Brain microvascular endothelial cell (primary cell): ENCODE measurements around the gene MFAP4.
"Not testable (repeated sequence)": the region's sequence is repeated elsewhere in the genome, so short reads cannot be mapped to it uniquely, and the experiment has no call there.

Experiments used
- DNase-seq: peaks from one replicate; pipeline ENCODE4 v3.0.0-alpha.2; 2020
- H3K27ac ChIP-seq: fragments of 250-450 bp; sonication (Bioruptor Pico); 2 replicates; pipeline ENCODE4 v1.5.1; 2020; ENCODE audit warnings: mild to moderate bottlenecking, moderate library complexity
- H3K27me3 ChIP-seq: fragments of 250-450 bp; sonication (Bioruptor Pico); replicated peaks from 2 replicates; pipeline ENCODE4 v1.5.1; 2020; ENCODE audit warnings: mild to moderate bottlenecking
- H3K36me3 ChIP-seq: fragments of 250-450 bp; sonication (Bioruptor Pico); replicated peaks from 2 replicates; pipeline ENCODE4 v1.5.1; 2020; ENCODE audit warnings: mild to moderate bottlenecking
- H3K4me3 ChIP-seq: 2 replicates; pipeline ENCODE4 v1.5.1; 2011; ENCODE audit warnings: low read depth, mild to moderate bottlenecking, control low read depth, low read length, moderate library complexity
- CTCF ChIP-seq: IDR thresholded peaks from 2 replicates; pipeline ENCODE4 v1.5.1; 2011; ENCODE audit warnings: low read depth, mild to moderate bottlenecking, moderate library complexity, low read length, control low read depth, inconsistent platforms; ENCODE audit errors: missing control alignments
- in situ Hi-C: cut with HindIII; loops from 2 replicates; pipeline ENCODE4 v1.10.0; 2017; ENCODE audit warnings: low sequenced_read_pairs, low pct_ligation_motif_present

Gene MFAP4

GRCh38 chr17:19359856-19360255 is 27.1 kb downstream of the MFAP4 start:
- H3K4me3 ChIP-seq, result no peak overlapping the region
- DNase-seq, result no peak
- in situ Hi-C loops, result loop anchor here (10.0 kb wide), 1 partner anchor 405 kb away; no protein-coding TSS in a partner anchor
- peaks cover 3% of the 10 kb centered on the region for H3K36me3 ChIP-seq
- no peak overlapping the region for H3K27ac ChIP-seq
- no peaks in the 10 kb centered on the region for H3K27me3 ChIP-seq
- no peak for TF ChIP-seq CTCF

- Histone ChIP-seq H3K4me3 (no peak overlapping the region), H3K36me3 (peaks cover 3% of the 10 kb centered on the region), H3K27me3 (no peaks in the 10 kb centered on the region), H3K27ac (no peak overlapping the region)
- in situ Hi-C loops, result no loop called here
- TF ChIP-seq CTCF, result no peak
- DNase-seq, result no peak
Observed at GRCh38 chr17:19359151-19359550, 27.8 kb downstream of the MFAP4 start.

- no peak for TF ChIP-seq CTCF
- no peak for DNase-seq
- H3K27me3 ChIP-seq, result no peaks in the 10 kb centered on the region
- in situ Hi-C loops, result no loop called here
- no peak overlapping the region for H3K27ac ChIP-seq
- peaks cover 3% of the 10 kb centered on the region for H3K36me3 ChIP-seq
- H3K4me3 ChIP-seq, result no peak overlapping the region
Observed at GRCh38 chr17:19357761-19358160, 29.2 kb downstream of the MFAP4 start.

- Histone ChIP-seq H3K4me3 (no peak overlapping the region), H3K27ac (no peak overlapping the region), H3K36me3 (peaks cover 3% of the 10 kb centered on the region), H3K27me3 (no peaks in the 10 kb centered on the region)
- TF ChIP-seq CTCF, result no peak
- no peak for DNase-seq
- in situ Hi-C loops, result no loop called here
Observed at GRCh38 chr17:19357351-19357750, 29.6 kb downstream of the MFAP4 start.

GRCh38 chr17:19354748-19355147 is 32.2 kb downstream of the MFAP4 start:
- no peak for TF ChIP-seq CTCF
- no peak for DNase-seq
- Histone ChIP-seq H3K4me3 (no peak overlapping the region), H3K36me3 (peaks cover 3% of the 10 kb centered on the region), H3K27ac (no peak overlapping the region), H3K27me3 (no peaks in the 10 kb centered on the region)
- in situ Hi-C loops, result no loop called here

GRCh38 chr17:19353401-19353800 is 33.6 kb downstream of the MFAP4 start:
- in situ Hi-C loops, H3K27ac ChIP-seq, H3K36me3 ChIP-seq, H3K27me3 ChIP-seq, H3K4me3 ChIP-seq, DNase-seq: not testable (repeated sequence)
